H1 (cell line): Measurements from ENCODE around the gene DCXR.

Source experiments
- CEBPB ChIP-seq: IDR thresholded peaks from 2 replicates; pipeline ENCODE4 v1.6.1; 2012; ENCODE audit warnings: low read depth, low read length
- CHD2 ChIP-seq: IDR thresholded peaks from 2 replicates; pipeline ENCODE4 v1.6.1; 2012; ENCODE audit warnings: low read length, improper control_type of control experiment
- CTCF ChIP-seq, 3 experiments: IDR thresholded peaks; 1 replicate in 2 of 3; 2 replicates in 1 of 3; pipeline versions ENCODE4 v1.5.1 to v1.6.1; 2011; ENCODE audit warnings: low read length in 3 of 3, mild to moderate bottlenecking in 3 of 3, inconsistent platforms in 2 of 3, low read depth in 1 of 3, moderate library complexity in 1 of 3; ENCODE audit not compliant: insufficient read depth in 1 of 3; ENCODE audit errors: control extremely low read depth in 1 of 3
- EP300 ChIP-seq, 2 experiments: IDR thresholded peaks; 1 replicate in 1 of 2; 2 replicates in 1 of 2; pipeline ENCODE4 v1.6.1; 2011 to 2012; ENCODE audit warnings: low read depth in 2 of 2, low read length in 2 of 2, mild to moderate bottlenecking in 2 of 2, borderline replicate concordance in 1 of 2, inconsistent platforms in 1 of 2, moderate library complexity in 1 of 2
- JUND ChIP-seq: IDR thresholded peaks from 2 replicates; pipeline ENCODE4 v1.6.1; 2011; ENCODE audit warnings: mild to moderate bottlenecking, improper control_type of control experiment, low read length
- POLR2AphosphoS5 ChIP-seq: IDR thresholded peaks from 2 replicates; pipeline ENCODE4 v1.6.1; 2011; ENCODE audit warnings: low read depth, low read length

DNA sequence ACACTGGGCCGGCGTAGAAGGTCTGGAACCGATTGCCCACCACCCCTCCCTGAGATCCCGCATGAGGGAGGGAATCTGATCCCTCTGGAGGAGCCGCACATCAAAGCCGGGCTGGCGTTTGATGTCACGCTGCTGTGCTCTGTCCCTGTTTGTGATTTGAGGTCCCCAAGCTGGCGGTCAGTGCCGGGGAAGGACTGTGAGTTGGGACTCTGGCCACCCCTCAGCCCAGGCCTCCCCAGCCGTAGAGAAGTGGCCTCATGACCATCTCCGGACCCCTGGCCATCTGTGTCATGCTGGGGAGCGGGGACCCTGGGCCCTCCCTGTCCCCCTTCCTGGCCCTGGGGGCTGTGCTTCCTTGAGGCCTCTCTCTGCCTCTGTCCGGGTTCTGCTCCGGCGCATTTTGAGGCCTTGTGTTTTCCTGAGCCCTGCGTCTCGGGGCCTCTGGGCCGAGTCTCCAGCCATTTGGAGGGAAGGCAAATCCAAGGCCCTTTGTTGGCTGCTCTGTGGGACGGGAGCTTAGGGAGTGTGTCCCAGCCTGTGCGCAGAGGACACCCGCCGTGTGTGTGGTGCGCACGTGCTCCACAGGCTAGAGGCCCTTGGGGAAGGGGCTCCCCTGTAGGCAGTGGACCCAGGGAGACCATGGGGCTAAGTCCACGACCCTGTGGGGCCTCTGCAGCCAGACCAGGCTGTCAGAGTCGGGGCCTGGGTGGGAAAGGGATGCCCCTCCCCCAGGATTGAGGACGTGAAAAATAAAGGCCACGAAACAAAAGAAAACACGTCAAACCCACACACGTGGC, 45.0 kb downstream of the DCXR start:
- TF ChIP-seq CHD2 = no peak
- TF ChIP-seq EP300 (IDR thresholded peaks at IDR 0.05; ENCODE audit: borderline replicate concordance in 1 of 2, low read depth in 2 of 2, low read length in 2 of 2) = no peak
- no peak for TF ChIP-seq JUND
- TF ChIP-seq CTCF (IDR thresholded peaks at IDR 0.05; ENCODE audit: control extremely low read depth in 1 of 3, insufficient read depth in 1 of 3, low read depth in 1 of 3, low read length in 3 of 3) = no peak
- TF ChIP-seq POLR2AphosphoS5 = no peak
- TF ChIP-seq CEBPB = no peak
